Progenitor cell of endocrine pancreas (in vitro differentiated cells): ENCODE measurements around the gene PTPRR. TPM values are rescaled to one million over a fixed set of nuclear protein-coding genes. Genes with fewer than 3 reads are reported as not detected.

Experiments used
- DNase-seq: peaks from one replicate; pipeline ENCODE4 v3.0.0; 2021; ENCODE audit warnings: low spot score; ENCODE audit not compliant: unreplicated experiment
- H3K27ac Mint-ChIP-seq: 2 replicates; pipeline ENCODE4 v1.8.0; 2021; ENCODE audit warnings: mild to moderate bottlenecking, moderate library complexity, mixed read lengths
- H3K27me3 Mint-ChIP-seq: 2 replicates; pipeline ENCODE4 v1.8.0; 2021; ENCODE audit warnings: mixed read lengths
- H3K36me3 Mint-ChIP-seq: 2 replicates; pipeline ENCODE4 v1.8.0; 2022; ENCODE audit warnings: mixed read lengths; ENCODE audit not compliant: insufficient read depth
- H3K4me1 Mint-ChIP-seq: 2 replicates; pipeline ENCODE4 v1.8.0; 2021; ENCODE audit warnings: low read depth, mixed read lengths
- H3K4me3 Mint-ChIP-seq: 2 replicates; pipeline ENCODE4 v1.8.0; 2021; ENCODE audit warnings: low read depth, mild to moderate bottlenecking, moderate library complexity, mixed read lengths
- H3K9me3 Mint-ChIP-seq: 2 replicates; pipeline ENCODE4 v1.8.0; 2021; ENCODE audit warnings: low read depth, mixed read lengths
- CTCF ChIP-seq: fragments of 200-600 bp; sonication (generic); IDR thresholded peaks from one replicate; pipeline ENCODE4 v1.5.0; 2021; ENCODE audit warnings: antibody characterized with exemption, mild to moderate bottlenecking; ENCODE audit not compliant: unreplicated experiment
- total RNA-seq: library from RNA; stranded (reverse); gene quantifications from 2 replicates; pipeline ENCODE4 v1.2.1, GENCODE V29; 2021

PTPRR gene
- total RNA-seq, 1 donor from 2014 or later, result 0.38 TPM

GRCh38 chr12:70794131-70794530 is 126.4 kb downstream of the PTPRR start:
- no peak for TF ChIP-seq CTCF

GRCh38 chr12:70788774-70789173 is 131.8 kb downstream of the PTPRR start:
- no peaks in the 10 kb centered on the region for H3K4me1 Mint-ChIP-seq
- TF ChIP-seq CTCF, result no peak
- DNase-seq, result no peak
- H3K27ac Mint-ChIP-seq, result no peak overlapping the region
- no peaks in the 10 kb centered on the region for H3K27me3 Mint-ChIP-seq
- no peaks in the 10 kb centered on the region for H3K9me3 Mint-ChIP-seq
- no peaks in the 10 kb centered on the region for H3K36me3 Mint-ChIP-seq
- no peak overlapping the region for H3K4me3 Mint-ChIP-seq

More at GRCh38 chr12:70794131-70794530, 126.4 kb downstream of the PTPRR start:
- Mint-ChIP-seq H3K36me3 (no peaks in the 10 kb centered on the region), H3K9me3 (no peaks in the 10 kb centered on the region), H3K4me1 (no peaks in the 10 kb centered on the region), H3K4me3 (no peak overlapping the region), H3K27me3 (no peaks in the 10 kb centered on the region), H3K27ac (no peak overlapping the region)
- no peak for DNase-seq

- Mint-ChIP-seq H3K4me1 (no peaks in the 10 kb centered on the region), H3K27ac (no peak overlapping the region), H3K27me3 (no peaks in the 10 kb centered on the region), H3K4me3 (no peak overlapping the region), H3K9me3 (no peaks in the 10 kb centered on the region), H3K36me3 (no peaks in the 10 kb centered on the region)
- no peak for DNase-seq
- no peak for TF ChIP-seq CTCF
These were observed 132.9 kb downstream of the PTPRR start for GRCh38 chr12:70787612-70788011.

- Mint-ChIP-seq H3K27me3 (no peaks in the 10 kb centered on the region), H3K9me3 (no peaks in the 10 kb centered on the region), H3K36me3 (no peaks in the 10 kb centered on the region), H3K4me1 (no peaks in the 10 kb centered on the region), H3K27ac (no peak overlapping the region), H3K4me3 (no peak overlapping the region)
- no peak for DNase-seq
- no peak for TF ChIP-seq CTCF
These were observed 134.6 kb downstream of the PTPRR start for GRCh38 chr12:70785896-70786295.

GRCh38 chr12:70784042-70784668 is 136.4 kb downstream of the PTPRR start:
- H3K9me3 Mint-ChIP-seq, result no peaks in the 10 kb centered on the region
- no peak for TF ChIP-seq CTCF
- H3K36me3 Mint-ChIP-seq, result no peaks in the 10 kb centered on the region
- no peak overlapping the region for H3K4me3 Mint-ChIP-seq
- no peaks in the 10 kb centered on the region for H3K4me1 Mint-ChIP-seq
- DNase-seq, result no peak
- no peak overlapping the region for H3K27ac Mint-ChIP-seq
- no peaks in the 10 kb centered on the region for H3K27me3 Mint-ChIP-seq
